Stimulated activated CD8-positive, alpha-beta memory T cell treated with anti-CD3 and anti-CD28 coated beads, Interleukin-7, amount 100 ng/mL, for 48 hours (primary cell): Measurements from ENCODE around the gene RFFL.
"Not testable (repeated sequence)": the region's sequence is repeated elsewhere in the genome, so short reads cannot be mapped to it uniquely, and the experiment has no call there.

ENCODE experiments used
- DNase-seq, 2 donors: peaks; one replicate each; pipeline ENCODE4 v3.0.0-alpha.2; 2020; ENCODE audit warnings: low read depth in 1 of 2; ENCODE audit errors: extremely low read depth in 1 of 2

RFFL gene

GRCh38 chr17:35063514-35064223, at the start of gene RFFL:
TSS of gene RFFL (minus strand) at chr17:35063707. CDS start at chr17:35026553, 37,154 bp downstream.
- DNase-seq, result peak; percentile 66 to 93

- not testable (repeated sequence) for DNase-seq
Measured at GRCh38 chr17:35110791-35111190, 47.3 kb upstream of the RFFL start.

- no peak for DNase-seq
Measured at GRCh38 chr17:35104844-35105450, 41.4 kb upstream of the RFFL start.

GRCh38 chr17:35103271-35103670, 39.8 kb upstream of the RFFL start:
- DNase-seq, result no peak

- no peak for DNase-seq
Measured at GRCh38 chr17:35101725-35102124, 38.2 kb upstream of the RFFL start.

- DNase-seq, result no peak
Measured at GRCh38 chr17:35101036-35101435, 37.5 kb upstream of the RFFL start.

GRCh38 chr17:35099908-35100307, 36.4 kb upstream of the RFFL start:
- DNase-seq, result no peak

GRCh38 chr17:35097776-35098175, 34.3 kb upstream of the RFFL start:
- DNase-seq, result no peak

GRCh38 chr17:35095741-35096140, 32.2 kb upstream of the RFFL start:
- DNase-seq, result no peak

- no peak for DNase-seq
Measured at GRCh38 chr17:35094902-35095301, 31.4 kb upstream of the RFFL start.

- DNase-seq, result not testable (repeated sequence)
Measured at GRCh38 chr17:35090707-35091106, 27.2 kb upstream of the RFFL start.

GRCh38 chr17:35089586-35090296, 26.2 kb upstream of the RFFL start:
- peak; percentile 19 to 46 for DNase-seq

GRCh38 chr17:35088881-35089585, 25.5 kb upstream of the RFFL start:
- DNase-seq, result peak; percentile 80 to 81

GRCh38 chr17:35088356-35088880, 24.9 kb upstream of the RFFL start:
- DNase-seq, result no peak

GRCh38 chr17:35087731-35088355, 24.3 kb upstream of the RFFL start:
- no peak for DNase-seq

GRCh38 chr17:35086931-35087573, 23.5 kb upstream of the RFFL start:
- DNase-seq, result no peak

- no peak for DNase-seq
Measured at GRCh38 chr17:35086164-35086563, 22.7 kb upstream of the RFFL start.

- DNase-seq, result peak in 1 of 2 donors; percentile 18
Measured at GRCh38 chr17:35084987-35085386, 21.5 kb upstream of the RFFL start.

GRCh38 chr17:35083071-35083470, 19.6 kb upstream of the RFFL start:
- no peak for DNase-seq

- DNase-seq, result no peak
Measured at GRCh38 chr17:35082073-35082657, 18.7 kb upstream of the RFFL start.
